Central memory CD8-positive, alpha-beta T cell (primary cell): ENCODE data around the gene CERS1.

Experiments
- ATAC-seq: fragments of 150-1000 bp; cut with Tn5 transposase; replicated peaks from 2 replicates; pipeline ENCODE4 v1.10.0; 2022; ENCODE audit warnings: mild to moderate bottlenecking, moderate FRiP score, moderate number of reproducible peaks; ENCODE audit not compliant: poor library complexity, severe bottlenecking; ENCODE audit errors: extremely low read depth
- DNase-seq, 2 donors: peaks; one replicate each; pipeline ENCODE4 v3.0.0; 2021; ENCODE audit warnings: low spot score in 2 of 2
- H3K27ac Mint-ChIP-seq: one replicate; pipeline ENCODE4 v1.8.0; 2022; ENCODE audit warnings: low read depth, mild to moderate bottlenecking, moderate library complexity, mixed read lengths
- H3K27me3 Mint-ChIP-seq: one replicate; pipeline ENCODE4 v1.8.0; 2022; ENCODE audit warnings: mixed read lengths
- H3K36me3 Mint-ChIP-seq: one replicate; pipeline ENCODE4 v1.8.0; 2022; ENCODE audit warnings: mild to moderate bottlenecking, moderate library complexity, mixed read lengths; ENCODE audit not compliant: insufficient read depth
- H3K4me1 Mint-ChIP-seq: one replicate; pipeline ENCODE4 v1.8.0; 2022; ENCODE audit warnings: mixed read lengths
- H3K4me3 Mint-ChIP-seq: one replicate; pipeline ENCODE4 v1.8.0; 2022; ENCODE audit warnings: mild to moderate bottlenecking, moderate library complexity, mixed read lengths
- H3K9me3 Mint-ChIP-seq: one replicate; pipeline ENCODE4 v1.8.0; 2022; ENCODE audit warnings: mixed read lengths

The CERS1 gene

DNA sequence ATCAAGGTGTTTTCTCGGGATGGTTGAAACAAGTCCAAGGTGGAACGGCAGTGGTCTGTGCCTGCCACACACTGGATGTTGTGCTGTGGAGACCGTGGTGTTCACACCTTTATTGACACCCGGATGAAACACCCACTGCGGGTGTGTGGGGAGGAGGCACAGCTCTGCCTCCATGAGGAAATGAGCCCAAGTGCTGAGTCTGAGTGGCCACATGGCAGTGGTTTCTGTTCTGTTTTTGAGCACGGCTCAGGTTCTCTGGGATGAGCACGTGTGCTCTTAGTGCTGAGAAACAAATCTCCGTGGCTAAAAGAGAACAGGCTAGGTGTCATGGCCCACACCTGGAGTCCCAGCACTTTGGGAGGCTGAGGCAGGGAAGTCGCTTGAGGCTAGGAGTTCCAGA is 34.7 kb downstream of the CERS1 start:
- H3K36me3 Mint-ChIP-seq: peaks cover 69% of the 10 kb centered on the region

DNA sequence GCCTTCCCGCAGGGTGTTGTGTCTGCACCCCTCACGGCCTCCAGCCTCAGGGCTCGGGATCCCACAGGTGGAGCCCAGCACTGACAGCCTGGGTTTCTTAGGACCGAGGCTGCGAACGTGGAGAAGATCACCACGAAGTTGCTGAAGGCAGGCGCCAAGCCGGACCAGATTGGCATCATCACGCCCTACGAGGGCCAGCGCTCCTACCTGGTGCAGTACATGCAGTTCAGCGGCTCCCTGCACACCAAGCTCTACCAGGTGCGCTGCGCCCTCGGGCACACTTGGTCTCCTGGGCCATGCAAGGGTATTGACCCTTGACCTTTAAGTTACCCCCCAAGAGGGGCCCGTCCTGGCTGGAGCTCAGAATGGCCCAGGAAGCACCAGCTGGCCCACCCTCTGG is 35.2 kb downstream of the CERS1 start:
- DNase-seq (no peak), ATAC-seq (no peak)
- peak overlapping the region; percentile 13 for H3K4me3 Mint-ChIP-seq
- no peaks in the 10 kb centered on the region for H3K27me3 Mint-ChIP-seq
- peaks cover 69% of the 10 kb centered on the region for H3K36me3 Mint-ChIP-seq
- no peaks in the 10 kb centered on the region for H3K9me3 Mint-ChIP-seq
- H3K27ac Mint-ChIP-seq: peak overlapping the region; percentile 73
- H3K4me1 Mint-ChIP-seq: peaks cover 14% of the 10 kb centered on the region

More for the DNA sequence above, 34.7 kb downstream of the CERS1 start:
- DNase-seq (no peak), ATAC-seq (no peak)
- peaks cover 14% of the 10 kb centered on the region for H3K4me1 Mint-ChIP-seq
- peak overlapping the region; percentile 13 for H3K4me3 Mint-ChIP-seq
- H3K9me3 Mint-ChIP-seq: no peaks in the 10 kb centered on the region
- peak overlapping the region; percentile 73 for H3K27ac Mint-ChIP-seq
- H3K27me3 Mint-ChIP-seq: no peaks in the 10 kb centered on the region

DNA sequence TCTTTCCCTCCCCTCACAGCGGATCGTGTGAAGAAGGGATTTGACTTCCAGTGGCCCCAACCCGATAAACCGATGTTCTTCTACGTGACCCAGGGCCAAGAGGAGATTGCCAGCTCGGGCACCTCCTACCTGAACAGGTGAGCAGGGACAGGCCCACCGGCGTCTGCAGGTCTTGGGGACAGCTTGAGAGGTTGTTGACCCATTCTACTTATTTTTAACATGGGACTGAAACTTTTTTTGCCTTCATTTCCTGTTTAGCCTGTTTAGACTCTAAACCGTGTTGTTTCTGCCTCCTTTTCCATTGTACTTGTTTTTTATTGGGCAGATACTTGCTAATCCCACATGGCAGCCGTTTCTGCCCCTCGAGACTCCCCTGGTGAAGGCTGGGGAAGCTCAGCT is 35.7 kb downstream of the CERS1 start:
- Mint-ChIP-seq H3K27me3 (no peaks in the 10 kb centered on the region), H3K27ac (peak overlapping the region; percentile 73), H3K9me3 (no peaks in the 10 kb centered on the region), H3K4me3 (no peak overlapping the region), H3K4me1 (peaks cover 14% of the 10 kb centered on the region), H3K36me3 (peaks cover 70% of the 10 kb centered on the region)
- no peak for ATAC-seq
- DNase-seq: no peak

DNA sequence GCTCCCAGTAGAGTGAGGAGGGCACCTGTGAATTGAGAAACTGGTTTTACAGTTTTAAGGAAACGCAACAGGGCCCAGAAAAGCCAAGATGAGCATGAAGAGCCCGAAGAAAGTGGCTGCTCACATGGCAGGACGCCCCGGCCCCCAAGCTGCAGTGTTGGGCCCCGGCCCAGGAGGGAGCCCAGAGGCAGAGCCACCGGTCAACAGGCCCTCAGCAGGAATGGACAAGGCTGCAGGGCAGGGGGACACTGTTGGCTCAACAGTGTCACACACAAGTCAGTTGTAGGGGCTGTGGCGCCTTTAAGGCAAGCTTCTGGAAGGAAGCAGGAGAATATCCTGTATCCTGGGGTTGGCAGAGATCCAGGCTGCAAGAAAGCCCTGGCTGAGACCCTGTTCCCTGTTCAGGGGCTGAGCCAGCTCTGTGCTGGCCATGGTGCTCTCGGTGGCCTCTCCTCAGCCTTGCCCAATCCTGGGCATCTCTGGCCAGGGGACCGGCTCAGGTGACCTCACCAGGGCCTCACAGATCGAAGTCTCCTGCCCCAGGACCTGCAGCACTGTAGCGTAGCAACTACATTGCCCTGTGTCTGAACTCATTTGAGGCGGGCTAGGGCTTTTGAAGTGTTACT is 36.2 kb downstream of the CERS1 start:
- DNase-seq (no peak), ATAC-seq (no peak)
- peaks cover 14% of the 10 kb centered on the region for H3K4me1 Mint-ChIP-seq
- H3K36me3 Mint-ChIP-seq: peaks cover 73% of the 10 kb centered on the region
- H3K9me3 Mint-ChIP-seq: no peaks in the 10 kb centered on the region
- H3K27ac Mint-ChIP-seq: no peak overlapping the region
- H3K4me3 Mint-ChIP-seq: no peak overlapping the region
- H3K27me3 Mint-ChIP-seq: no peaks in the 10 kb centered on the region

DNA sequence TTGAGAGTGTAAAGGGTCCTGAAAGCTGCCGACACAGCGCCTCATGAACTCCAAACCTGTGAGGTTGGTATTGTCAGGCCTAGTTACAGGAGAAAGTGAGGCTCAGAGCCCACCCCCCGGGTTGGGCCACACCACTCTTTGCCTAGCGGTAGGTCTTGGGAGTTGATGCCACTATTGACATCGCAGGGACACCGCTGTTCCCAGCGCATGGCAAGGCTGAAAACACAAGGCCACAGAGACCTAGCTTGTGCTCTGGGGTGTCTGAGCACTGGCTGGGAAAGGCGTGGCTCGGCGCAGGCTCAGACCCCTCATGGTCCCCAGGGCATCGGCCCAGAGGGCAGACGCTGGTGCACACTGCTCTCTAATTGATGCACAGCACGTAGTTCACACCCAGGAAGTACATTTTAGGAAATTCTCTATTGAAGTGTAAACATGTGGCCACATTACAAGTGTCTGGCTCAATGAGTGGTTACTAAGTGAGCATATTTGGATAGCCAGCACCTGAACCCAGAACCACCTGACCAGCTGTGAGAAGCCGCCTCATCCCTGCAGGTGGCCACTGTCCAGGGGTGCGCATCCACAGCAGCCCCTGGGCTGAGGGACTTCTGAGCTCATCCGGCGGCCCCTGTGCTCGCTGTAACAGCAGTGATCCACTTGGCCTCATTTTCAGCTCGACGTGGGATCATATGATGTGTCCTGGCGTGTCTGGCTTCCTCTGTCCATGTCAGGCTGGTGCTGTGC is 36.9 kb downstream of the CERS1 start:
- Mint-ChIP-seq H3K4me3 (no peak overlapping the region), H3K36me3 (peaks cover 73% of the 10 kb centered on the region), H3K9me3 (no peaks in the 10 kb centered on the region), H3K4me1 (peaks cover 14% of the 10 kb centered on the region), H3K27ac (no peak overlapping the region), H3K27me3 (no peaks in the 10 kb centered on the region)
- ATAC-seq (no peak), DNase-seq (no peak)

DNA sequence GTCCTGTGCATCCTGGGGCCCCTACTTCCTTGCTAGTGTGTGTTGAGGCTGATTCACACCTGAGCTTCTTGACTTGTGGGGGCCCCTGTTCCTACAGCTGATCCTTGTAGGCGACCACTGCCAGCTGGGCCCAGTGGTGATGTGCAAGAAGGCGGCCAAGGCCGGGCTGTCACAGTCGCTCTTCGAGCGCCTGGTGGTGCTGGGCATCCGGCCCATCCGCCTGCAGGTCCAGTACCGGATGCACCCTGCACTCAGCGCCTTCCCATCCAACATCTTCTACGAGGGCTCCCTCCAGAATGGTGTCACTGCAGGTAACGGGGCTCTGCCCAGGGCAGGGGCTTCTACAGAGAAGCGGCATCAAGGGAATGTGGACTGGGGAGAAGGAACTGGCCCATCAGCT is 38.7 kb downstream of the CERS1 start:
- no peak for ATAC-seq
- Mint-ChIP-seq H3K4me3 (no peak overlapping the region), H3K4me1 (peaks cover 14% of the 10 kb centered on the region), H3K27me3 (no peaks in the 10 kb centered on the region), H3K9me3 (no peaks in the 10 kb centered on the region), H3K36me3 (peaks cover 78% of the 10 kb centered on the region), H3K27ac (no peak overlapping the region)
- DNase-seq: no peak

DNA sequence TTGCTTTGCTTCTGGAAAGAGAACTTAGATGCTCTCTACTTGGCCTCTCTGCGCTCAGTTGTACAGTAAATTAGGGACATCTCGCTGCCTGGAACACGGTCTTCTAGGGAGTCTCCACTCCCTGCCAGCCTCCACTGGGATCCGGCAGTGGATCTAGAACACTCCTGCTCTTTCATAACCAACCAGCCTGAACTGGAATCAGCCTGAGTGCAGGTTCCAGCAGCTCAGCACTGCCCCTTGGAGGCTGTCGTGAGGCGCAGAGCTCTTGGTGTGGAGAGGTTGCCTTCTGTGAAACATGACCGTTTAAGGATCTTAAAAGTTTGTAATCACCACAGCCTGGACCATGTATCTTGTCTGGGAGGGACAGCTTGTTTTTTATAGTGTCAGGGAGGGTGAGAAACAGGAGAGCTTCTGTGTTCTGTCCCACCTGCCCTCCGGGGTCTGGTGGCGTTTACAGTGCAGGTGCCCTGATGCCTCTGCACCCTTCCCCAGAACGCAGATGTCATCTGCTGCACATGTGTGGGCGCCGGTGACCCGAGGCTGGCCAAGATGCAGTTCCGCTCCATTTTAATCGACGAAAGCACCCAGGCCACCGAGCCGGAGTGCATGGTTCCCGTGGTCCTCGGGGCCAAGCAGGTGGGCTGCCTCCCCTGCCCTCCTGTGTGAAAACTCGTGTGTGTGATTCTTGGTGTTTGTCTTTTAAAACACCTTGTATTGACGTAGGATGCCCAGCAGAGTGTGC is 39.4 kb downstream of the CERS1 start:
- Mint-ChIP-seq H3K36me3 (peaks cover 80% of the 10 kb centered on the region), H3K4me3 (no peak overlapping the region), H3K4me1 (peaks cover 14% of the 10 kb centered on the region), H3K9me3 (no peaks in the 10 kb centered on the region), H3K27ac (no peak overlapping the region), H3K27me3 (no peaks in the 10 kb centered on the region)
- no peak for ATAC-seq
- DNase-seq: no peak

DNA sequence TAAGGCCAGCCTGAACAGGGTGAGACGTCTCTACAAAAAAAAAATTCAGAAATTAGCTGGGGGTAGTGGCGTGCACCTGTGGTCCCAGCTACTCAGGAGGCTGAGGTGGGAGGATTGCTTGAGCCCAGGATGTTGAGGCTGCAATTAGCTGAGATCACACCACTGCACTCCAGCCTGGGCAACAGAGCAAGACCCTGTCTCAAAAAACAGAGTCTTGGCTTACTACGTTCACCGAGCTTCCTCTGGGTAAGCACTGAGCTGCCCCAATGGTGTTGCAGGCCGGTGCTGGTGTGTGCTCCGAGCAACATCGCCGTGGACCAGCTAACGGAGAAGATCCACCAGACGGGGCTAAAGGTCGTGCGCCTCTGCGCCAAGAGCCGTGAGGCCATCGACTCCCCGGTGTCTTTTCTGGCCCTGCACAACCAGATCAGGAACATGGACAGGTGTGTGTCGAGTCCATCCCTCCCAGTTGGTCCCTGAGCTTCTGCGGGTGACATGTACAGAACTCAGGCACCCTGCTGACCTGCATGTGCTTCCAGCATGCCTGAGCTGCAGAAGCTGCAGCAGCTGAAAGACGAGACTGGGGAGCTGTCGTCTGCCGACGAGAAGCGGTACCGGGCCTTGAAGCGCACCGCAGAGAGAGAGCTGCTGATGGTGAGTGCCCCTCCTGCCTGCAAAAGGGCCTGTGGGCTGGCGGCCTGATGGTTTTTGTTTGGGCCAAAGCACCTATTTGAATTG is 40.1 kb downstream of the CERS1 start:
- Mint-ChIP-seq H3K9me3 (no peaks in the 10 kb centered on the region), H3K4me1 (peaks cover 6% of the 10 kb centered on the region), H3K27ac (peak overlapping the region; percentile 23), H3K4me3 (no peak overlapping the region), H3K27me3 (no peaks in the 10 kb centered on the region), H3K36me3 (peaks cover 77% of the 10 kb centered on the region)
- no peak for ATAC-seq
- no peak for DNase-seq

DNA sequence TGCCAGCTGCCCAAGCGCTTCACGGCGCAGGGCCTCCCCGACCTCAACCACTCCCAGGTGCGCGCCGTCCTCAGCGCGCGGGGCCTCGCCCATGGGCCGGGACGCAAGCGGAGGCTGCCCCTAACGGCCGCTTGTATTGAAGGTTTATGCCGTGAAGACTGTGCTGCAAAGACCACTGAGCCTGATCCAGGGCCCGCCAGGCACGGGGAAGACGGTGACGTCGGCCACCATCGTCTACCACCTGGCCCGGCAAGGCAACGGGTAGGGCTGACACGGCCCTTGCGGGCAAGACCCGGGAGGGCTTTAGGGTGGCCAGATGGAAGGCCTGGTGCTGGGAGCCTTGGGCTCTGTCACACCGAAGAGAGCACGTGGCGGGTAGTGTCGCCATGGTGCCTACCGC is 41.0 kb downstream of the CERS1 start:
- Mint-ChIP-seq H3K27ac (peak overlapping the region; percentile 23), H3K4me1 (peaks cover 8% of the 10 kb centered on the region), H3K27me3 (no peaks in the 10 kb centered on the region), H3K4me3 (no peak overlapping the region), H3K9me3 (no peaks in the 10 kb centered on the region), H3K36me3 (peaks cover 78% of the 10 kb centered on the region)
- no peak for ATAC-seq
- DNase-seq: no peak

DNA sequence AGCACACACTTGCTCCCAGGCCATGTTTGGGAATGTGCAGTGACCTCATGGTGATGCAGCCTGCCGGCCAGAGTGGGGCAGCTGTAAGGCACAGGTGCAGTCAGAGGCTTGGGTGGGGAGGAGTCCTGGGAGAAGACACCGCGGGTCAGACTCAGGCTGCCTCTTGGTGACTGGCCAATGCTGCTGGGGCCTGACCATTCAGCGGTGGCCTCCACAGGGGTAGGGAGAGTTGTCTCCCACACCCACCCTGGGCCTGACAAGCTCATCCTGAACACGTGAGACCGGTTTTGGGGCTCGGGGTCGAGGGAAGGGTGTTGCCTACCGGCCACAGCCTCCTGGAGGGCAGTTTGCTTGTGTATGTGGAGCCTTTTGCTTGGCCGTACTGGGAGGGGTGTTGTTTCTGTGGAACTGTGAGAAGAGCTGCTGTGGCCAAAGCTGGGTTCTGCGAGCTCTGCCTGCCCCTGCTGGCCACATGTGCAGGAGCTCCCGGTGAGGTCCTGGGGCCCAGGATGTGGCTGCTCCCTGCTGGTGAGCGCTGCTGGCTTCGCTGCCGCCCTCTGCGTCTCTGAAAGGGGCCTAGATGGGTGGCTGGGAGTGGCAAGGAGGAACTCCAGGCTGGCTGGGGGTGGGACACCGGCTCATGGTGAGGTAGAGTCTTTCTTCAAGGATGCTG is 42.1 kb downstream of the CERS1 start:
- Mint-ChIP-seq H3K4me3 (no peak overlapping the region), H3K9me3 (no peaks in the 10 kb centered on the region), H3K4me1 (peaks cover 19% of the 10 kb centered on the region), H3K36me3 (peaks cover 80% of the 10 kb centered on the region), H3K27me3 (no peaks in the 10 kb centered on the region), H3K27ac (no peak overlapping the region)
- no peak for ATAC-seq
- DNase-seq: no peak

DNA sequence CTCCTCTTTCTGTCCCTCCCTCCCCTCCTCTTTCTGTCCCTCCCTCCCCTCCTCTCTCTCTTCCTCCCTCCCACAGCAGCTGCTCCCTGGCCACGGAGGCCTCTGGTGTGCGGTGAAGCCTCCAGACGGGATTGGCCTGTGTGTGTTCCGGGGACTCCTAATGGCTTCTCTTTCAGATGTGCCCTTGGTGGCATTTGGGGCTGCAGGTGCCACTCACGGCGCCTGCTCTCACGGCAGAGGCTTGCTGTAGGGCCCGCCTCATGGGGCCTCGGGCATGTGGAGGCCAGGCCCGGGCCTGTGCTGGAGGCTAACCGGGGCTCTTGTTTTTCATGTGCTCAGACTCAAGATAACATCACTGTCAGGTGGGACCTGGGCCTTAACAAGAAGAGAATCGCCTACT is 43.3 kb downstream of the CERS1 start:
- H3K27ac Mint-ChIP-seq: no peak overlapping the region
- no peak overlapping the region for H3K4me3 Mint-ChIP-seq
- H3K4me1 Mint-ChIP-seq: peaks cover 19% of the 10 kb centered on the region
- H3K9me3 Mint-ChIP-seq: no peaks in the 10 kb centered on the region
- ATAC-seq: no peak
- no peak for DNase-seq
- no peaks in the 10 kb centered on the region for H3K27me3 Mint-ChIP-seq
- H3K36me3 Mint-ChIP-seq: peaks cover 77% of the 10 kb centered on the region

DNA sequence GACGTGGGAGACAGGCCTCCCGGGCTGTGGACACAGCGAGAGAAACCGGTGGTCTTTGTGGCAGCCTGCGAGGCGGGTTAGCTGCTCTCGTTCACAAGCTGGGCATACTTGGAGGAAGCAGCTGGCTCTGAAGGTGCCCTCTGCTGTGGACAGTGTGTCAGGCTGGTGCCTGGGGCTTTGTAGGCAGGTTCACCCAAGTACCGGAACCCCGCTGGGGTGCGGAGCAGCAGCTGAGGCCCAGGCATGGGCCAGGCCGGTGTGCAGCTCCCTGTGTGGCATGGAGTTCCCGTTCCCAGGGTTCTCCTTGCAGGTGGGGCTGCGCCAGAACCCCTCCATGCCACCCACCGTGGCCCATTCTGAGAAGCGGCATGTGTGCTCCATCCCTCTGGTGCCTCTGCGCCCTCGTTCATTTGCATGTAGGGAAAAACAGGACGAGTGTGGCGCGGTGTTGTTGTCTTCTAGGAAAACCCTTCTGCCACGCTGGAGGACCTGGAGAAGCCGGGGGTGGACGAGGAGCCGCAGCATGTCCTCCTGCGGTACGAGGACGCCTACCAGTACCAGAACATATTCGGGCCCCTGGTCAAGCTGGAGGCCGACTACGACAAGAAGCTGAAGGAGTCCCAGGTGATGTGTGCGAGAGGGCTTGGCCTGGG is 44.2 kb downstream of the CERS1 start:
- no peak overlapping the region for H3K27ac Mint-ChIP-seq
- DNase-seq (no peak), ATAC-seq (no peak)
- H3K9me3 Mint-ChIP-seq: no peaks in the 10 kb centered on the region
- H3K27me3 Mint-ChIP-seq: no peaks in the 10 kb centered on the region
- peaks cover 27% of the 10 kb centered on the region for H3K4me1 Mint-ChIP-seq
- peaks cover 75% of the 10 kb centered on the region for H3K36me3 Mint-ChIP-seq
- no peak overlapping the region for H3K4me3 Mint-ChIP-seq
